HG03196 (cell line): ENCODE measurements around the gene AVL9.
"Not testable (repeated sequence)": the region's sequence is repeated elsewhere in the genome, so short reads cannot be mapped to it uniquely, and the experiment has no call there.

ENCODE experiments used
- ATAC-seq: cut with Tn5 transposase; IDR thresholded peaks from one replicate; pipeline ENCODE4 v1.9.1; 2021; ENCODE audit not compliant: unreplicated experiment

Gene AVL9

DNA sequence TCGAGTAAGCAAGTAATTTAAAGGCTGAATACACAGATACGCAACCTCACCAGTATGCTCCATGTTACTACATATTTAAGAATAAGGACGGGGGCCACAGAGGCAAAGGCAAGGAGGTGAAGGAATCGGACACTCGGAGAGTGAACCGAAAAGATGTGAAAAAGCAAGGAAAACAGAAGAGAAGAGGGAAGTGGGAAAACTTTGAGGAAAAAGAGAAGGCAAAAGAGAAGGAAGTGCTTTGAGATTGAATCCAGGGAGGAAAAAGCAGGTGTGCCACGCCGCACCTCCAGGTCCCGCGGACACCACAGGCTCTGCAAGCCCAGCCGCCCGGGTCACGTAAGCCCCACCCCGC is 367 bp upstream of the AVL9 start:
- peak; percentile 6 for ATAC-seq

DNA sequence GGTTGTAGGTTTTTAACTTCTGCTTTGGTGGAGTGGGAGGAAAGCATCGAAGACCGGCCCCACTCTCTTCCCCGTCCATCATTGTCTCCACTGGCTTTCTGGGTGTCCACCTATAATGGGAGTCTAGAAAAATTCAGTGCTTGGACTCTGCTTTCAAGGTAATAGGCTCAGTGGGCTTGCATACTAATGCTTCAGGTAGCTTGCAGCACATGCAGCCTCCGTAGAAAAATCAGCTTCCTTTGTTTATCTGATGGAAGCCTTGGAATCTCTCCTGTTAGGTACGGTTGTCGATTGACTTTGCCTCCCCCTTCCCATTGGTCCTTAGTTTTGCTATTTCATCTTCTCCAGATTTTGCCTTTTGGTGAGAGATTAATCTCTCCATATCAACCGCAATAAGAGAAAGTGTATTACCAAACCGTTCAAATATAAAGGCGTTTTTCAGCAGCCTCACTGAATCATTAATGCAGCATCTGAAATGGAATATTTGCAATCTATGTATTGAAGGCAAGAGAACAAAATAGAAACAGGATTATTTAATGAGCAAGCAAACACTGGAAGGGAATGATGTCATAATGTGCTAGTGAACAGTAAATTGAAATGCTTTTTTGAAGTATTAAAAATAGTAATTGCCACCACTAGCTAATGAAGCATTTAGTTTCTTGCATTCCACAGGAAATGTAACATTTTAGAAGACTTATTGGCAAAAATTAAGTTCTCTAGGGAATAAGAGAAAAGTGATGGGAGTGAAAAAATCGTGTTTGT is 944 bp downstream of the AVL9 start:
- ATAC-seq: no peak

DNA sequence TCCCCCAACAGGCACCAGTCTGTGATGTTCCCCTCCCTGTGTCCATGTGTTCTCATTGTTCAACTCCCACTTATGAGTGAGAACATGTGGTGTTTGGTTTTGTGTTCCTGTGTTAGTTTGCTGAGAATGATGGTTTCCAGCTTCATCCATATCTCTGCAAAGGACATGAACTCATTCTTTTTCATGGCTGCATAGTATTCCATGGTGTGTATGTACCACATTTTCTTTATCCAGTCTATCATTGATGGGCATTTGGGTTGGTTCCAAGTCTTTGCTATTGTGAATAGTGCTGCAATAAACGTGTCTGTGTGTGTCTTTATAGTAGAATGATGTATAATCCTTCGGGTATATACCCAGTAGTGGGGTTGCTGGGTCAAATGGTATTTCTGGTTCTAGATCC is 4.5 kb downstream of the AVL9 start:
- not testable (repeated sequence) for ATAC-seq

DNA sequence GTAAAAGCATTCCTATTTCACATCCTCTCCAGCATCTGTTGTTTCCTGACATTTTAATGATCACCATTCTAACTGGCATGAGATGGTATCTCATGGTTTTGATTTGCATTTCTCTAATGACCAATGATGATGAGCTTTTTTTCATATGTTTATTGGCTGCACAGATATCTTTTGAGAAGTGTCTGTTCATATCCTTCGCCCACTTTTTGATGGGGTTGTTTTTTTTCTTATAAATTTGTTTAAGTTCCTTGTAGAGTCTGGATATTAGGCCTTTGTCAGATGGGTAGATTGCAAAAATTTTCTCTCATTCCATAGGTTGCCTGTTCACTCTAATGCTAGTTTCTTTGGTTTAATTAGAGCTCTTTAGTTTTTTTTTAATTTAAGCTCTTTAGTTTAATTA is 4.9 kb downstream of the AVL9 start:
- not testable (repeated sequence) for ATAC-seq

DNA sequence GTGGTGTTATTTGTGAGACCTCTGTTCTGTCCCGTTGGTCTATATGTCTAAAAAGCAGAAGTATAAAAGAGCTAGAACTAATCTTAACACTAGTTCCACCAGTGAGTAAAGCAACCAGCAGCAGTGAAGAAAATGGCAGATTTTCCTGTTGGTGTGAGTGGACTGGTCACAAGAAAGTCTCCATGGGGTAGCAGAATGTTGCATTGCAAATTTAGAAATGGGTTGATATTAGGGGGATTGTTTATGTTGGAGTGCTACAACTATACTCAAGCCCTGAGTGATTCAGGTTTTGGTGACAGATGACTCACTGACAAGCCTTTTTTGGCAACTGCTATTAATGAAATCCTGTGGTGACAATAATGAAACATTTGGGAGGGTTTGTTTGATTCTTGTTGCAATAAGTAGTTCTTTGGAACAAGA is 5.6 kb downstream of the AVL9 start:
- ATAC-seq: peak; percentile 59

DNA sequence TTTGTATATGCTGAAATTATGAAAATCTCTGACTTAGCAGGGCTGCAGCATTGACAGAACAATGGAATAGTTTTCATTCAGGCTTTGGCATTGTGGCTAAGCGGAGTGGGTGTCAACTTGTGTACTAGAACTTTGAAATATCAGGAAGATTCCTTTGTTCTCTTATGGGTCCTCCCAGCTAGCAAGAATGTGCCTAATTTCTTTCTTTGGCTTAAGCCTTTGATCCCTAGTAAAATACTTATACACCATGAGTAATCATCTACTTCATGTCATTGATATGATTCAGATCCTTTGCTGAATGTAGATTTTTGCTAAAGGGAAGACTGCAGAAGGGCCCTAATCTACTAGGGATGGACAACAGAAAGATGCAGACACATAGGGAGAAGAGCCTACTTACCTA is 6.2 kb downstream of the AVL9 start:
- ATAC-seq: no peak

DNA sequence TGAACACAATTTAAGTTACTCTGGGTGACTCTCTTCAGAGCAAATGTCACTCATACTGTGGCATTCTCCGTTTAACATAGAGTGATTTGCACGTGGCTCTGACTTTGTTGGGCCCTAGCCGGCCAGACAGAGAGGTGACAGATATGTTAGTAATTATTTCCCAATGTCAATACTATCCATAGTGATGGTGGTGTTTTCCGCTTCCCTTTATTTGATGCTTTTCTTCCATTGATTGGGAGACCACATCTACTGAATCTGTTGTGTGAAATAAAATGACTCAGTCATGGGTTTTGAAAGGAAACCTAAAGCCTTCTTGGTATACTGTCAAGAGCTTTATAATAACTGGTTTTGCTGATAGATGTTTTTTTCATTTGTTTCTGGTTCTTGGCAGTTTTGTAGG is 7.4 kb downstream of the AVL9 start:
- no peak for ATAC-seq

DNA sequence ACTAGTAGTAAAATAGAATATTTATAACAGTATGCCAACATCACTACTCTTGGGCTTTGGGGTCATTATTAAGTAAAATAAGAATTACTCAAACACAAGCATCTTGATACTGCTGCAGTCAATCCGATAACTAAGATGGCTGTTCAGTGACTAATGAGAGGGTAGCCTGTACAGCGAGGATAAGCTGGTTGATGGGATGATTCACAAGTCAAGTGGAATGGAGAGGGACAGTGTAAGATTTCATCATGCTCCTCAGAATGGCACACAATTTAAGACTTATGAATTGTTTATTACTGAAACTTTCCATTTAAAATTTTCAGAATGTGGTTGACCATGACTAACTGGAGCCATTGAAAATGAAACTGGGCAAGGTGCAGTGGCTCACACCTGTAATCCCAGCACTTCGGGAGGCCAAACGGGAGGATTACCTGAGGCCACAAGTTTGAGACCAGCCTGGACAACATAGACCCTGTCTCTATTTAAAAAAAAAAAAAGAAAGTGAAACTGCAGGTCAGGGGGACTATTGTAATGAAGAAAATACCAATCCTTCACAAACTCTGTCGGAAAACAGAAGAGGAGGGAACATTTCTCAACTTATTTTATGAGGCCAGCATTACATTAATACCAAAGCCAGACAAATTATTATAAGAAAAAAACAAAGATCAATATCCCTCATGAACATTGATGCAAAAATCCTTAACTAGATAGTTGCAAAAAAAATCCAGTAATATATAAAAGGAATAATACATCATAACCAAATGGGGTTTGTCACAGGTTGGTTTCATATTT is 11.2 kb downstream of the AVL9 start:
- peak; percentile 57 for ATAC-seq

DNA sequence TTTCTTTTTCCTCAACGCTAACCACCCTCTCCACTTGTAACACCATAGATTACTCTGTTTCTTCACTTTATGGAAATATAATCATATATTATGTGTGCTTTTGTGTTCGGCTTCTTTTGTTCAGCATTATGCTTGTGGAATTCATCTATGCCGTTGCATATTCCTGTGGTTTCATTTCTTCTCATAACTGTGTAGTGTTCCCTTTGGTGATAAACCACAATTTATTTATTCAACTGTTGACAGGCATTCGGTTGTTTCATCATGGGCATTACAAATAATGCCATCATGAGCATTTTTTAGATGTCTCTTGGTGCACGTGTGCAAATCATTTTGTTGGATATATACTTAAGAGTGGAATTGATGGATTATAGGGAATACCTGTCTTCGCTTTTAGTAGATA is 12.1 kb downstream of the AVL9 start:
- no peak for ATAC-seq

DNA sequence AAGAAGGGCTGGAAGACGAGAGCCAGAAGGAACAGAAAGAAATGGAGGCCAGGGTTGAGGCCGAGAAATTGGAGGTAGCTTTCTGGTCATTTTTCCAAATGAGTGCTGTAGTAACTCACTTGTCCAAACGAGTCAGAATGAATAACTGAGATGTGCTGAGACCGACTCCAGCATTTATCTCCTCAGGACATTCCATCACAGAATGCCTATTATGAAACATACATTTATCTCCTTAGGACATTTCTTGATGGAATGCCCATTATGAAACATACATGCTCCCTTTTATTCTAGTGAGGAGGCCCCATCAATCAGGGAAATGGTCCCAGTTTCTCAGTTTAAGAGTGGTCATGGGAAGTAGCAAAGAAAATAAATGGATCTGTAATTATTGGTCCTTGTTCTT is 16.5 kb downstream of the AVL9 start:
- ATAC-seq: no peak

DNA sequence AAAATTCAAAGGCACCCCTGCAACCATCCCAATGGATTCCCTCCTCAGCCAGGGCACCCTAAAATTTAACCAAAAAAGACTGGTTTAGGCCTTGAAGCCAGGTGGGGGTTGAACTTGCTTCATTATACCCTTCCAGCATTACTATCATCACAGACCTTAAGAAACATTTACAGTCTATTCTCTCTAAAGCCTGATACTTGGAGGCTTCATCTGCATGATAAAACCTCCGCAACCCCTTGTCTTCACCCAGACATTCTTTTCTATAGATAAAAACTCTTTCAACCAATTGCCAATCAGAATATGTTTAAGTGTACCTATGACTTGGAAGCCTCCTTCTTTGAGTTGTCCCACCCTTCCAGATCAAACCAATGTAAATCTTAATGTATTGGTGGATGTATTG is 17.9 kb downstream of the AVL9 start:
- no peak for ATAC-seq

DNA sequence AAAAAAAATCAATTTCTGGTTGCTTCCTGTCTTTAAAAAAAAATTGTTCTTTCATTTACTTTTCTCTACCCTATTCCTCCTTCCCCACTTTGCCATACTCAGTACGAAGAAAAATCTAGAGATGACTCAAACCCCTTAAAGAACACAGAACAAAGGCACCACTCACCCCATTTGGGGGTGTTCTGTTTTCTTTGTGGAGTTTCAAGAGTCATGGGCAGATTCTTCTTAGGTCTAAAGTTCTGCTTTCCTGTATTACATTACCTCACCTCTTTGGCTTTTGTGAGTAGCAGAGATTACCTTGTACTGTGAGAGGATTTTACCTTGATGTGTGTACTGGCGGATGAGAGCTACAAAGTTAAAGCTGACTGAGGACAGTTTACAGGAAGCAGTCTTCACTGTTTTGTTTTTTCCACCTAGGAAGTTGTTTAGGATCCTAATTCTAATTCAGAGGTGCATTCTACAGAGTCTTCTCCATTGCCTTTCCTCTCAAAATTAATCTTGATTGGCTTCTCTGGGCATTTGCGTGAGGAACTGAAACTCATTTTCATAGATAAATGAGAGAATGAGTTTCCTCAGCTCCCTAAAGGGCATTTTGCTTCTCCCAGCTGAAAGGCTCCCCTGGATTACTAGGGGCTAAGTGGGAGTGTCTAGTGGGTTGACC is 20.7 kb downstream of the AVL9 start:
- peak; percentile 82 for ATAC-seq

DNA sequence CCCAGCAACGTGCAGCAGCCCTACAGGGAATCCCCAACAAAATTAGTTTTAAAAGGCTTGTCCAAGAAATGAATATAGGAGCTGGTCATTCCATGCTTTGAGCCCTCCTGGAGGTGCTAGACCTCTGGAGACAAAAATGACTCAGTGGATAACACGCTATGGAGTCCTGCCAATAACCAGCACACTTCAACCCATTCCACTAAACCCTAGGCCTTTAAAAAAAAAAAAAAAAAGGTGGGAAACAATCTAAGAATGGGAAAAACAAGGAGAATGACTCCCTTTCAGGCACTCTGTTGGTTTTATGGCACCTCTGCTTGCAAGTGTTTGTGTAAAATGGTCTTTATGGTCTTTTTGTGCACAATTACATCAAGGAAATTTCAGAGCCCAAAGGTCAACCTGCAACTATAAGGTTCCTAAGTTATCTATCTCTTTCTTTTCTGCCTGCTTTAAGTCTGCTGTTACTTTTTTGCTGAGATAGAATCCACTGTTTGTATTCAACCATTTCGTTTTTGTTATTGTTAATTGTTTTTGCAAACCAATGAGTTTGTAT is 21.3 kb downstream of the AVL9 start:
- ATAC-seq: no peak

DNA sequence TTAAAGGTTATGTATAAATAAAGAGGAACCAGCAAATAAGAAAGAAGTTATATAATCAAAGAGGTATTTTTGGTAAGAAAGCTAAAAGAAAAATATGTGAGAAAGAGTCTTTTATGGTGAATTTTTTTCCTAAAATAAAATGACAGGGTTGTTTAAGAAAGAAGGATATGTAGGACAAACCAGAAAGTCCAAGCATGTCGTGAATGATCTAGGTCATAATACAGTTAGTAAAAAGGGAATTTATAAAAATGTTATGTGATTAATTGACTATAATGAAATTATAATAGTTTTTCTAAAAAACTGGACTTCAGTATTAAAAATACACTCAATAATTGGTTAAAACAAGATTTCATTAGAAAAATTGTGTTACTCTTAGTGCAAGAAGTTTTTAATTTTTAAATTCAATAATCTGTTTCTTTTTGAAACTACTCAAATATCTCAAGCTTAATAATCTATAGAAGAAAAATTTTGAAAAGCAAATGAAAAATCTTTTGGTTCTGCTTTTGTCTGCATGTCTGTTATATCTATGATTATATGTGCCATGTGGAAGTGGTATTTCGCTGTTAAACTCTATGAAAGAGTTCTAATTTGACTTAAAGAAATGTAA is 23.3 kb downstream of the AVL9 start:
- ATAC-seq: no peak

DNA sequence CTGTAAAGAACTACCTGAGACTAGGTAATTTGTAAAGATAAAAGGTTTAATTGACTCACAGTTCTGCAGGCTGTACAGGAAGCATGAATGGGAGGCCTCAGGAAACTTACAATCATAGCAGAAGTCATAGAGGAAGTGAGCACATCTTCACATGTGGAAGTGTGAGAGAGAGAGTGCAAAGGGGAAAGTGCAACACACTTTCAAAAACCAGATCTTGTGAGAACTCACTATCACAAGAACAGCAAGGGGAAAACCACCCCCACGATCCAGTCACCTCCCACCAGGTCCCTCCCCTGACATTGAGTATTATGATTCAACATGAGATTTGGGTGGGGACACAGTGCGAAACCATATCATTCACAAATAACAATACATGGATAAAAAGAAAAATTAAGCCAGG is 24.5 kb downstream of the AVL9 start:
- no peak for ATAC-seq

DNA sequence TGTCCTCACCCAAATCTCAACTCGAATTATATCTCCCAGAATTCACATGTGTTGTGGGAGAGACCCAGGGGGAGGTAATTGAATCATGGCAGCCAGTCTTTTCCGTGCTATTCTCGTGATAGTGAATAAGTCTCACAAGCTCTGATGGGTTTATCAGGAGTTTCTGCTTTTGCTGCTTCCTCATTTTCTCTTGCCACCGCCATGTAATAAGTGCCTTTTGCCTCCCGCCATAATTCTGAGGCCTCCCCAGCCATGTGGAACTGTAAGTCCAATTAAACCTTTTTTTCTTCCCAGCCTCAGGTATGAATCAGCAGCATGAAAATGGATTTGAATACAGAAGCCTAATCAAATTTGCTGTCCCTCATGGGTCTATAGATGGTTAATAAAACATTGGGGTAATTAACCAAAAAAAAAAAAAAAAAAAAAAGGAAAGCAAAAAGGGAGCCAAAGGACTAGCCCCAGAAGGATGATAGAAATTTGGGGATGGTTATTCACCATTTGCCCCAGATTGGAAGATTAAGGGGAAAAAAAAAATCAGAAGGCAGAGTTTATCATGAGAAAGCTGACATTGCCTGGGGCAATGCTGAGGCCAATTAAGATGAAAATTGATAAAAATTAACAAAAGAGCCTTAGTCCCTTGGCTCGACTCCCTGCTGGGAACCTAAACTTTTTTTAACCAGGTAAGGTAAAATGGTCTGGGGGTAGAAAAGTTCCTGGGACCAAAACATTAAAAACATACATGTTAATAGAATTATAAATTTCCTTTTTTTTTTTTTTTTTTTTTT is 27.6 kb downstream of the AVL9 start:
- no peak for ATAC-seq

DNA sequence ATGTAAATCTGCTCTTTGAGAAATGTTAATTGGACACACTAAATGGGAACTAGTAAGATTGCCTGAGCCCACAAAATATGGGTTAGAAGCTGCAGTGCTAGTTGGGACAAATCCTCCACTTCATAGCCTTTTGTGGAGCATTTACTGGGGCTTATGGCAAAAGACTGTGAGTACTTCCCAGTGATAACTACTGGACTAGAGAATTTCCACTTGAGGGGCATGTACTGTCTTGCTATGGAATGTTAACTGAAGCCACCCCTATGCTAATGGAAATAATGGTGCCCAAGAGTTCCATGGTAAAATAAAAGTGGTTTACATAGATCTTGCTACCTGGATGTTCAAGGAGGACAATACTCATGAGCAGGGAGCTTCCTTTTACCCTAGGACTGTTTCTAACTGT is 29.3 kb downstream of the AVL9 start:
- ATAC-seq: no peak

DNA sequence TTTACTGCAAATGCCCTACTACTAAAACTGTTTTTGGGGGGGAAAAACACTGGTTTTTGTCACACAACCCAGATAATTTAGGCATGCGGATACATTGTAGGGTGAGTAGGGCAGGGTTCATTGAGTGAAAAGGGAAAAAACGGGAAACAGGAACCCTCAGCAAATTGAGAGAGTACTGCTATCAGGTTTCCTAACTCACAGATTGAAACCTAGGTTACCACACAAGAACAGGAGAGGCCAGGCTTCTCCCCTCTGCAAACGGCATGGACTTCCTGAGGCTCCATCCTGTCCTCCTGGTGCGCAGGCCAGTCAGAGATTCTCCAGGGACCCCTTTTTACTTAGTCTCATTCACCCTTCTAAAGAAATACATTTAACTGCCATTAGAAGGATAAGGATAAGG is 30.6 kb downstream of the AVL9 start:
- no peak for ATAC-seq

DNA sequence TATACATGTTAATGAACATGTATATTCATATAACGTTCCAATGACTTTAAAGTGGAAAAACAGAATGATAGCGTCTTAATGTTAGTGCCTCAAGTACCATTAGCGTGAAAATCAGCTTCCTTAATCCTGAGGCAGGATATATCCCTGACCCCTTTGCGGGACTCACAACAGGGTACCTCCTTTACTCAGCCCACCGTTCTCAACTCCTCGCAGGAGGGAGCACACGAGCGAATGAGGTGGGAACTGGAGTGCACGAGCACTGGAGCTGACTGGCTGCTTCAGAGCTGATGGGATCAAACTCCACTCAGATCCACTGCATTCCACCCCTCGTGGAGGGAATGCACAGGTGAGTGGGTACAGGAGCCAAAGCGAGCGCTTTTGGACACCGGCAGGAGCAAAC is 36.1 kb downstream of the AVL9 start:
- ATAC-seq: no peak

DNA sequence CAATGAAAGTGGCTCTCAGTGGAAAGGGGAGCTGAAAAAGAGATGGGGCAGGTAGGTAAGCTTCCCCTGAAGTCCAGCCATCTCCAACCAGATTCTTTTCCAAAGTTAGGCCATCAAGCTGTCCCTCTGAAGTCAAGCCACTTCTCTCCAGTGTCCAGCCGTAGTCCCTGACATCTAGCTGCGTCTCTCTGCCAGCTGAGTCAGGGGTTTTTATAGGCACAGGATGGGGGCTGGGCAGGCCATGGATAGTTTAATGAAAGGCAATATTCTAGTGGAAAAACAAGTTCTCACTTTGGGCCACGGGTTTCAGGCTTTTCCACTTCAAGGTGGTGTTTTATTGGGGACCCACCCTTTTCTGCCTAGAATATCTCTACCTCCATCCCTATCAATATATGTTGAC is 36.8 kb downstream of the AVL9 start:
- ATAC-seq: no peak

DNA sequence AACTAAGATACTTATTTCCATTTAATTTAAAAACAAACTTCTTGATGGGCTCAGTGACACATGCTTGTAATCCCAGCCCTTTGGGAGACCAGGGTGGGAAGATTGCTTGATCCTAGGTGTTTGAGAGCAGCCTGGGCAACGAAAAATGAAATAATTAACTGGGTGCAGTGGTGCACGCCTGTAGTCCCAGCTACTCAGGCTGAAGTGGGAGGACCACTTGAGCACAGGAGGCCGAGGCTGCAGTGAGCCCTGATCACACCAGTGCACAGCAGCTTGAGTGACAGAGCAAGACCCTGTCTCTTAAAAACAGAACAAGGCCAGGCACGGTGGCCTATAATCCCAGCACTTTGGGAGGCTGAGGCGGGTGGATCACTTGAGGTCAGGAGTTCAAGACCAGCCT is 37.4 kb downstream of the AVL9 start:
- no peak for ATAC-seq
